Right atrium auricular region (tissue), 2 donors: ENCODE data around the gene CSMD2. TPM values are rescaled to one million over a fixed set of nuclear protein-coding genes. Genes with fewer than 3 reads are reported as not detected.

Experiments
- DNase-seq: peaks from one replicate; pipeline ENCODE4 v3.0.0-alpha.2; 2019; ENCODE audit warnings: low spot score
- H3K27ac ChIP-seq, 2 donors: fragments of 200-600 bp; sonication (generic); 1 replicate in 1 of 2; 2 replicates in 1 of 2; pipeline ENCODE4 v1.5.1; 2016 to 2019
- H3K27me3 ChIP-seq, 2 donors: fragments of 200-600 bp; sonication (generic); one replicate each; pipeline versions ENCODE4 v1.5.1 to v1.6.0; 2017 to 2019
- H3K36me3 ChIP-seq: fragments of 200-600 bp; sonication (generic); one replicate; pipeline ENCODE4 v1.5.1; 2016
- H3K4me1 ChIP-seq, 2 donors: fragments of 200-600 bp; sonication (generic); one replicate each; pipeline versions ENCODE4 v1.5.1 to v1.6.0; 2017 to 2019
- H3K4me3 ChIP-seq, 2 donors: fragments of 200-600 bp; sonication (generic); 1 replicate in 1 of 2; 2 replicates in 1 of 2; pipeline ENCODE4 v1.5.1; 2017 to 2019; ENCODE audit warnings: mild to moderate bottlenecking in 1 of 2, moderate library complexity in 1 of 2
- H3K9me3 ChIP-seq, 2 donors: fragments of 200-600 bp; sonication (generic); one replicate each; pipeline ENCODE4 v1.5.1; 2019
- CTCF ChIP-seq, 2 donors: fragments of 200-600 bp; sonication (generic); IDR thresholded peaks; one replicate each; pipeline ENCODE4 v1.5.1; 2019; ENCODE audit warnings: antibody characterized with exemption in 2 of 2
- total RNA-seq, 2 donors: library from RNA; depleted of rRNA; stranded (reverse); fragments of >200 nt; gene quantifications; one replicate each; pipeline ENCODE4 v1.1.0, GENCODE V29; 2016

CSMD2 gene
- total RNA-seq, 2 donors from 2014 or later: 0.39 to 0.44 TPM

GRCh38 chr1:33997127-33998036, 167.6 kb downstream of the CSMD2 start:
- H3K9me3 ChIP-seq: no peaks in the 10 kb centered on the region
- no peaks in the 10 kb centered on the region for H3K36me3 ChIP-seq
- H3K4me3 ChIP-seq: no peak overlapping the region
- H3K4me1 ChIP-seq: no peaks in the 10 kb centered on the region
- no peaks in the 10 kb centered on the region for H3K27me3 ChIP-seq
- no peak for DNase-seq
- no peak for TF ChIP-seq CTCF (IDR thresholded peaks at IDR 0.05)
- H3K27ac ChIP-seq: no peak overlapping the region

DNA sequence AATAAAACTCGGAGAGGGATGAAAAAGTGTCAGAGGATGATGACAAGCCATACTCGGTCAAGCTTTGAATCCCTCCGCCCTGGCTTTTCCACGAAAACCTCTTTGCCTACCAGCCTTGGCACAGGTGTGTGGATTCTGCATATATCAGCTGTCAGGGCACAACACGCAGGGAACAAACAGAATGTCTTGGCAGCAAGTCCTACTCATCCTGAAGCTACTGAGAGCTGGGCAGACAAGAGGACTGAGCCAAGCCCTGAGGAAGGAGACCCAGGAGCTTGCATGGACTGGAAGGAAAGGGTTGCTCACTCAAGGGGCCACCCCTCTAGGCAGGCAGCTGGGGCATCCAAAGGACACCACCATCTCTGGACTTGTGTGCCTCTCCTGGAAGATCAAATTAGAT, 168.7 kb downstream of the CSMD2 start:
- no peaks in the 10 kb centered on the region for H3K36me3 ChIP-seq
- DNase-seq: no peak
- no peaks in the 10 kb centered on the region for H3K27me3 ChIP-seq
- H3K27ac ChIP-seq: no peak overlapping the region
- H3K9me3 ChIP-seq: no peaks in the 10 kb centered on the region
- no peak for TF ChIP-seq CTCF (IDR thresholded peaks at IDR 0.05)
- H3K4me1 ChIP-seq: no peaks in the 10 kb centered on the region
- H3K4me3 ChIP-seq: no peak overlapping the region

DNA sequence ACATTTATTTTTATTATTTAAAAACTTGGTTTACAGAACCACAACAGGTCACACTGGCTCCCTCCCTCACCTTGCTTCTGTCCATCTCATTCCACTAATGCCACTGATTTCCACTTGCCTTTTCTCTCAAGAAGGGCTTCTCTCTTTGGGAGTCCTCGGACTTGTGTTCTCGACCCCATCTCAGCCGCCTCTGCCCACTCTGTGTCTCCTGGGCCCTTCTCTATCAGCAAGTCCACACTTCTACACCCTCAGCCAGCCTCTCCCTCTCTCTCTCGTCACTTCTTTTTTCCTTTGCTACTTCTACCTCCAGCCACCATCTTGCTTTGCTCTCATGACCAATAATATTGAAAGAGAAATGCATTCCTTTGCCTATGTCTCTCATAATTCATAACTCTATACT, 171.7 kb downstream of the CSMD2 start:
- Histone ChIP-seq H3K4me3 (no peak overlapping the region), H3K4me1 (no peaks in the 10 kb centered on the region), H3K27ac (no peak overlapping the region), H3K9me3 (no peaks in the 10 kb centered on the region), H3K27me3 (no peaks in the 10 kb centered on the region), H3K36me3 (no peaks in the 10 kb centered on the region)
- no peak for DNase-seq
- TF ChIP-seq CTCF (IDR thresholded peaks at IDR 0.05): no peak

GRCh38 chr1:33990281-33990680, 174.7 kb downstream of the CSMD2 start:
- Histone ChIP-seq H3K27ac (no peak overlapping the region), H3K4me3 (no peak overlapping the region), H3K9me3 (no peaks in the 10 kb centered on the region), H3K36me3 (no peaks in the 10 kb centered on the region), H3K4me1 (peaks cover 0 to 16% of the 10 kb centered on the region in 2 donors), H3K27me3 (no peaks in the 10 kb centered on the region)
- no peak for TF ChIP-seq CTCF (IDR thresholded peaks at IDR 0.05)
- no peak for DNase-seq

GRCh38 chr1:33988161-33988560, 176.9 kb downstream of the CSMD2 start:
- TF ChIP-seq CTCF (IDR thresholded peaks at IDR 0.05): no peak
- H3K4me3 ChIP-seq: no peak overlapping the region
- no peaks in the 10 kb centered on the region for H3K27me3 ChIP-seq
- H3K36me3 ChIP-seq: no peaks in the 10 kb centered on the region
- peaks cover 0 to 22% of the 10 kb centered on the region in 2 donors for H3K4me1 ChIP-seq
- no peak for DNase-seq
- no peaks in the 10 kb centered on the region for H3K9me3 ChIP-seq
- H3K27ac ChIP-seq: no peak overlapping the region
